GM12891 (cell line): ENCODE data around the gene ARHGAP9.

Experiments
- DNase-seq: peaks from one replicate; pipeline ENCODE4 v3.0.0; 2011; ENCODE audit warnings: low spot score; ENCODE audit not compliant: insufficient read length
- FAIRE-seq: peaks from 2 replicates; lab custom pipeline; 2011; peaks lifted over from hg19 to GRCh38; lab: Jason Lieb, UNC
- PAX5 ChIP-seq: IDR thresholded peaks from 2 replicates; pipeline ENCODE4 v1.6.1; 2011; ENCODE audit warnings: low read length, moderate library complexity, mild to moderate bottlenecking; ENCODE audit not compliant: insufficient read depth, severe bottlenecking
- POLR2A ChIP-seq: IDR thresholded peaks from 2 replicates; pipeline ENCODE4 v1.6.1; 2011; ENCODE audit warnings: low read depth, low read length, control low read depth
- POLR2AphosphoS5 ChIP-seq: IDR thresholded peaks from 2 replicates; pipeline ENCODE4 v1.6.1; 2011; ENCODE audit warnings: low read depth, low read length, control low read depth
- POU2F2 ChIP-seq: IDR thresholded peaks from 2 replicates; pipeline ENCODE4 v1.6.1; 2011; ENCODE audit warnings: low read depth, mild to moderate bottlenecking, control low read depth, low read length, moderate library complexity
- SPI1 ChIP-seq: IDR thresholded peaks from 2 replicates; pipeline ENCODE4 v1.6.1; 2011; ENCODE audit warnings: low read depth, low read length, control low read depth
- TAF1 ChIP-seq: IDR thresholded peaks from 2 replicates; pipeline ENCODE4 v1.6.1; 2011; ENCODE audit warnings: low read depth, low read length, control low read depth

ARHGAP9 gene

DNA sequence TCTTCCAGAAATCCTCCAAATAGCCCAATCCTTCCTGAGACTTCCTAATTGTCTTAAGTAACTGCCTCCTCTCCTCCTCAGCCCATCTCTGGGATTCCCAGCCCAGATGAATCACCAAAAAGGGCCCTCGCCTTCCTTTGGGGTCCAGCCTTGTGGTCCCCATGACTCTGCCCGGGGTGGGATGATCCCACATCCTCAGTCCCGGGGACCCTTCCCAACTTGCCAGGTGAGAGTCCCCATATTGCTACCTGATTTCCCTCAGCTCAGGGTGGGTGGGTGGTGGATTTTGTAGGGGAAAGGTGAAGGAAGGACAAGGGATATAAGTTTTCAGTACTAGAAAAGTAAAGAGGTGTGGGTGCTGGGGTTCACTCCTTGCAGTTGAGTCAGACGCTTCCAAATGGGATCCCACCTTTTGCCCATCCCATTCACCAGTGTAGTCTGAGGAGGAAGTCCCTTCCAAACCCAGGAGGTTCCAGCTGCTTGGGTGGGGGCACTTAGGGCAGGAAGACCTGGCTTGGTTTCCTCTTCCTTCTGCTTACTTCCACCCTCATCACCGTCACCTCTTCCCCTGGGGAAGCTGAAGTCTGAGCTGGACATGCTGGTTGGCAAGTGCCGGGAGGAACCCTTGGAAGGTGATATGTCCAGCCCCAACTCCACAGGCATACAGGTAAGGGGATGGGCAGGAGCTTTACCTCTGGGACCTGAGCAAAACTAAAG is 14.5 kb downstream of the ARHGAP9 start:
- FAIRE-seq: no peak
- no peak for TF ChIP-seq PAX5
- no peak for TF ChIP-seq TAF1
- no peak for TF ChIP-seq SPI1
- TF ChIP-seq POLR2A: no peak
- no peak for TF ChIP-seq POU2F2
- TF ChIP-seq POLR2AphosphoS5: no peak
- no peak for DNase-seq

DNA sequence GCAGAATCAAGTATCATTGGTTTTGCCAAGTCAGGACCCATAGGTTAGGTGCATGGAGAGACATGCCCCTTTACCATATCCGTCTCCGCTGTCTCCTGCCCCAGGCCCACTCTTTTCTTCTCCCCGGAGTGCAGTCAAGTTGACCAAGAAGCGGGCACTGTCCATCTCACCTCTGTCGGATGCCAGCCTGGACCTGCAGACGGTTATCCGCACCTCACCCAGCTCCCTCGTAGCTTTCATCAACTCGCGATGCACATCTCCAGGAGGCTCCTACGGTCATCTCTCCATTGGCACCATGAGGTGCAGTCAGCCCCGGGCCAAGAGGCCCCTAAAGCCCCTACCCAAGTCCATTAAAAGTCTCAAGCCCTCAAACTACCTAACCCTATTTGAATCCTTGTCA is 15.1 kb downstream of the ARHGAP9 start:
- TF ChIP-seq PAX5 (no peak), POU2F2 (no peak), SPI1 (no peak), POLR2AphosphoS5 (no peak), TAF1 (no peak), POLR2A (no peak)
- FAIRE-seq: no peak
- DNase-seq: no peak

DNA sequence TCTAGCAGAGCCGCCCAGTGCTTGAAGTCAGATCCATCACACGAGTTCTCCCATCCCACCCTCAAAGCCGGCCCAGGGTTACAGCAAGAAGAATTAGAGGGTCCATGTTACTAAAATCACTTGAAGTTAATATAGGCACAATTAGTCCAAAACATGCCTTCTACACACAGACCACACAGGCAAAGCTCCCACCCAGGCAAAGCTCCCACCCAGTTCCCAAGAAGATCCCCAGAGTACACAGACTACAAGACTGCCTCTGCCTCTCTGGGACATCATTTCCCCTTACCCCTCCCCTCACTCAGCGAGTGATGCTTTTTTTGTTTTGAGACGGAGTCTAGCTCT is 16.8 kb downstream of the ARHGAP9 start:
- DNase-seq (no peak), FAIRE-seq (no peak)
- no peak for TF ChIP-seq PAX5
- no peak for TF ChIP-seq TAF1
- no peak for TF ChIP-seq SPI1
- no peak for TF ChIP-seq POU2F2
- TF ChIP-seq POLR2AphosphoS5: no peak
- TF ChIP-seq POLR2A: no peak

DNA sequence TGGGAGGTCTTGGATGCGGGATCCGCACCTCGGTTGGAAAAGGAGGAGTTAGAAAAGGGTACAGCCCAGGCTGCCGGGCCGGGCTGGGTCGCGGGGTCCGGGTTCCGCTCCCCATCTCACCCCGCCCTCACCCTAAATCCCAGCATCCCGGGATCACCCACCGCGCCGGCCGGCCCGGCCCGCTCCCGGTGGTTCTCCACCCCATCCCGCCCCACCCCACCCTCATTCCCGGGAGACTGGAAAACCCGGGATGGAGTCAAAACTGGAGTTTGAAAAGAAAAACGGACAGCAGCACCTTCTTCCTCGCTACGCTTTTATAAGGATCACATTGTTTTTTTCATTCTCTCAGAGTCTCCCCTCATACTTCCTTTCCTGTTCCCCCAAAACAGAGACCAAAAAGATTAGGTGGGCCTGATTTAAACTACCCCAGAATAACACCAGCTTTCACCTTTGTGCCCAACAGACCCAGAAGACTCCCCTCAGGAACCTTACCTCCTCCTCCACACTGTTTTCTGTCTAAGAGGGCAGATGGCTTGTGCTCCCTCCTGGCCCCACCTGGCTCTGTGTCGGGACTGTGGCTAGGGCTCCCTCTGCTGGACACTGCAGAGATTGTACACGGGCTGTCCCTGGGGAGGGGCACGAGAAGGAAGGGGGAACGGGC is 17.3 kb downstream of the ARHGAP9 start:
- peak; percentile 96 for FAIRE-seq
- TF ChIP-seq SPI1: no peak
- no peak for TF ChIP-seq POU2F2
- no peak for TF ChIP-seq POLR2AphosphoS5
- no peak for TF ChIP-seq POLR2A
- TF ChIP-seq TAF1: no peak
- TF ChIP-seq PAX5: no peak
- peak; percentile 89 for DNase-seq

DNA sequence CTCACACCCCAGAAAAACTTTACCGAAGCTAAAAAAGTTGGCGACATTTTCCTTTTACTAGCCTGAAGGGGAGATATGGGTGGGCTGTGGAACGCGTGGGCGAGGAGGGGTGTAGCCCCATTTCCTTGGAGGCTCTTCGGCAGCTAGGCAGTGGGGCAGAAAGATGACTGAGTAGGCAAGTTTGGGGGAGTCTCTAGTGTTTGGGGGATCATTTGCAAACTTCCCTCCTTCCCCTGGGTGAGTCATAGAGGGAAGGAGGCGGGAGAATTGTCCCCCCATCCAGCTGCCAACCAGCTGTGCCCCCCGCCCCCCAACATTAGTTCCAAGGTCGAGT is 17.8 kb downstream of the ARHGAP9 start:
- FAIRE-seq: no peak
- TF ChIP-seq POU2F2 (no peak), TAF1 (no peak), POLR2A (no peak), POLR2AphosphoS5 (no peak), PAX5 (no peak), SPI1 (no peak)
- no peak for DNase-seq

DNA sequence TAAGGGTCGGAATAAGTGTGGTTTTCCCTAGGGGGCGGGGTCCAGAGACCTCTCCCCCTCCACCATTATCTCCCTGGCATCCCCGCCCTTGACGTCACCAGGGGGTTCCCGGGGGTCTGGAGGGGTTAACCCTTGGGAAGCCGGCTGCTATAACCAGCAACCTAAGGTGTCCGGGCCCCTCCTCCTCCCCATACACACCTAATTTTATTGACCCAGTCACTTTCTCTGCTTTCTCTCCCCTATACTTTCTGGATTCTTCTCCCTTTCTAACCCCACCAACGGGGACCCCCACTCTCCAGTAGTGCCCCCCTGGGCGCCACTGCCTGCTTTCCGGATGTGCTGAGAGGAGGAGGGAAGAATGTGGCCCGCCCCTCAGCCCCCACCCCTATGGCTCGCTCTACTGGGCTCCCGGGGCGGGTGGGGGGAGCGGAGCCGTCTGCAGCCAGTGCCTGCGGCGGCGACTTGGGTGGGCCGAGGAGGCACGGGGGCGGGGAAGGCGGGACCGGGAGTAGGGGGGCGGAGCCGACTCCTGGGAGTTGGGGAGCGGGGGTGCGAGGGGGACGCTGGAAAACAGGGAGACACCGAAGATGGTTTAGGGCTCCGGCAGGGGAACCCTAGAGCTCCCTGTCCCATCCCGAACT is 18.3 kb downstream of the ARHGAP9 start:
- DNase-seq: no peak

DNA sequence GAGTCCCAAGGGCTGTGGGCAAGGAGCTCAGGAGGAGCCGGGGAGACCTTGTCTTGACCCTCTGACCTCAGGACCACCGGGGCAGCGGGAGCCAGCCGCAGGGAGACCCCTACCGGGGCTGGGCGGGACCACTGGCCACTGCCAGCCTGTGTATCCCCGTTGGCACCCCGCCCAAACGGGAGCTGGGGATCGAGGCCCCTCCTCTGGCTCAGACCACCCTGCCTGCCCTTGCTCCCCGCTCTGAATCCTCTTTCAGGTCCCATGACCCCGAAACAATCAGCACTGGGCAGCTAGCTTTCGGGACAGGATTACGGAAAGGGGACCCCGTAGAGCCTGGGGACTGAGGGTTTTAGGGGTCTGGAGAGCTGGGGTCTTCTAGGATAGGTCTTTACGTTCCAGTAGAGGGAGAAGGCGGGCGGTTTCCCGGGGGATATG is 18.8 kb downstream of the ARHGAP9 start:
- FAIRE-seq (no peak), DNase-seq (no peak)
- no peak for TF ChIP-seq SPI1
- TF ChIP-seq TAF1: no peak
- no peak for TF ChIP-seq POU2F2
- no peak for TF ChIP-seq POLR2AphosphoS5
- TF ChIP-seq PAX5: no peak
- TF ChIP-seq POLR2A: no peak

More for the DNA sequence above, 18.3 kb downstream of the ARHGAP9 start:
- TF ChIP-seq POU2F2 (no peak), PAX5 (no peak), SPI1 (no peak)
- FAIRE-seq: no peak

DNA sequence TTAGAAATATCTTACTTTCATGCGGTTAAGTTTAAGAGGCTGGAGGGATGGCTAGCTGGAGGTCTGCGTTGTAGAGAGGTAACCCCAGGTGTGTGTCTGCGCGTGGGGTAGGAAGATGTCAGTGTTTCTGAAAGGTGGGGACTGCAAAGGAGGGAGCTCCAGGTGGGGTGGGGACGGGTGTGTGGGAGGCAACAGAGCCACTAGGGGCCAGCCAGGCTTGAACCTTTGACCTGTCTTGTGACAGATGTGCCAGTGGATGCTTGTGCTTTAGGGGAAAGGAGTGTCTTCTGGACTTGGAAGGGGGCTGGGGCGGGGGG is 19.2 kb downstream of the ARHGAP9 start:
- DNase-seq: no peak
- FAIRE-seq: peak; percentile 40
- TF ChIP-seq POLR2A (no peak), TAF1 (no peak), POLR2AphosphoS5 (no peak), PAX5 (no peak), POU2F2 (no peak), SPI1 (no peak)

DNA sequence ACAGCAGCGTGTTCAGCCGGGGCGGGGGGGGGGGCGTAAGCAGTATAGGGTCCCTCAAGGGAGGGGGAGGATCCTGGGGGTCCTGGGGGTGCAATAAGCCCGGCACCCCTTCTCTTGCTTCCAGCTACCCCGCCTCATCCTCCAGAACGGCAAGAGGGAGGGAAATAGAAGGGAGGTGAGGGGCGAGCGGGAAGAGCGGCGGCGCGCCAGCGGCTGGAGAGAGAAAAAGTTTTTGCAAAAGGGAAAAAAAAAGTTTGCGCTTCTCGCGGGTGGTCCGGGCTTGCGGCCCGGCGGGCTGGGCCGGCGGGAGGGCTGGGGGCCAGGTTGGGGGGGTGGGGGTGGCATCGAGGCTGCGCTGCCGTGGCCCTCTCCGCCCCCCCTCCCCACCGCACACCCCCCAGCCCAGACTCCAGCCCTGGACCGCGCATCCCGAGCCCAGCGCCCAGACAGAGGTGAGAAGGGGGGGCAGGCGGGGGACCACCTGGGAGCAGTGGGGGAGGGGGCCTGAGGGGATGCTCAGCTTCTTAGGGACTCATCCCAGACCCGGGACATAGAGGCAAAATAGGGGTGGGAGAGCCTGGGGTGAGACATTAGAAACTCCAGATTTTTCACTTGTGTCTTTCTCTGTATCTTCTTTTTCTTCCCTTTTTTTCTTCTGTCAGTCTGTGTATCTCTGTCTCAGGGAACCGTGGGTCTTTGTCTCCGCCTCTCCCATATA is 19.8 kb downstream of the ARHGAP9 start, which contains the start of gene GLI1:
TSS of gene GLI1 (plus strand) at position 36 of the 718 bp plus-strand sequence. CDS start 3,907 bp downstream, outside the sequence.
- DNase-seq (no peak), FAIRE-seq (no peak)
- TF ChIP-seq PAX5 (no peak), POLR2A (no peak), SPI1 (no peak), POLR2AphosphoS5 (no peak), TAF1 (no peak)

DNA sequence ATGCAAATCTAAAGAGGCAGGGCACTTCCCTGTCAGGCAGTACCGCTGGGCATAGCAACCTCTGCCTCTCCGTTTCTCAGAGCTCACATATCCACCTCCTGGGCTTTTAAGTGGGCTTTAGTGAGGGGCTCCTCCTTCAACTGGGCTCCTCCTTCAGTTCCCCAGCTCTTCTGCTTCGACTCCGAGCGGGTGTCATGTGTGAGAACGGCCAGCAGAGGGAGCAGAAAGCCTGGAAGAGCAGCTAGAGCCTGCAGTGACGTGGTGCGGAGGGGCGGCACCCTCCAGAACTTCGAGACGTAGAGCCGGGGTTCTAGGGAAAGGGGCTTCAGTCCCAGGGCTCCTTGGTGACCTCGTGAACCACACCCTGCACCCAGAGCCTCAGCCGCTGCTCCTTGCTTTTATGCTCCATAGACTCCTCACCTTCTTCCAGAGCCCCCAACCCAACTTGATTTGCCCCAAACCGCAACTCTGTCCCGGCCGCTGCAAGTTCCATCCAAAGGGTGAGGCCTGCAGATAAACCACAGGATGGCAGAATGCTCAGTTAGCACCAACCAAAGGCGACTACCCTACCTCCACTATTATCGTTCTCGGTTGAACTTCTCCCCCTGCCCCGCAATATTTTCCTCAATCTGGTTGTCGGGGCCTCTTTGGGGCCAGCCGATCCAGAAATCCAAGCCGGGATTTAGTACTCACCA is 20.5 kb downstream of the ARHGAP9 start:
- FAIRE-seq: peak; percentile 90

More for the DNA sequence above, 20.5 kb downstream of the ARHGAP9 start:
- peak; percentile 74 for DNase-seq
- TF ChIP-seq POU2F2 (no peak), SPI1 (peak; percentile 31; the same call in 1 of the 2 replicates), PAX5 (no peak), POLR2A (0 out of 2 replicates have a peak, but pooled peaks have one; percentile 1), TAF1 (no peak), POLR2AphosphoS5 (no peak)
